Vagina (tissue), 2 donors: ENCODE data around the gene ROGDI. TPM values are rescaled to one million over a fixed set of nuclear protein-coding genes. Genes with fewer than 3 reads are reported as not detected.

Experiments used
- DNase-seq, 2 donors: peaks; one replicate each; pipeline ENCODE4 v3.0.0-alpha.2; 2017; ENCODE audit errors: extremely low spot score in 2 of 2
- H3K27ac ChIP-seq: fragments of 200-600 bp; sonication (generic); one replicate; pipeline ENCODE4 v1.5.1; 2019
- H3K27me3 ChIP-seq: fragments of 200-600 bp; sonication (generic); one replicate; pipeline ENCODE4 v1.5.1; 2019
- H3K36me3 ChIP-seq, 2 donors: fragments of 200-600 bp; sonication (generic); one replicate each; pipeline ENCODE4 v1.5.1; 2017 to 2019
- H3K4me1 ChIP-seq: fragments of 200-600 bp; sonication (generic); one replicate; pipeline ENCODE4 v1.5.1; 2019
- H3K4me3 ChIP-seq, 2 donors: fragments of 200-600 bp; sonication (generic); 1 replicate in 1 of 2; 2 replicates in 1 of 2; pipeline ENCODE4 v1.5.1; 2016 to 2019
- H3K9me3 ChIP-seq: fragments of 200-600 bp; sonication (generic); one replicate; pipeline ENCODE4 v1.5.1; 2019
- CTCF ChIP-seq, 3 experiments: fragments of 450-650 bp in 2 of 3; fragments of 200-600 bp in 1 of 3; sonication (generic) in 1 of 3; IDR thresholded peaks; one replicate each; pipeline ENCODE4 v1.5.1; 2017 to 2019; ENCODE audit warnings: antibody characterized with exemption in 3 of 3, mild to moderate bottlenecking in 2 of 3, moderate library complexity in 2 of 3
- POLR2A ChIP-seq, 2 donors: fragments of 450-650 bp; IDR thresholded peaks; one replicate each; pipeline ENCODE4 v1.6.1; 2017; ENCODE audit warnings: antibody characterized with exemption in 2 of 2, mild to moderate bottlenecking in 2 of 2, moderate library complexity in 2 of 2
- POLR2AphosphoS5 ChIP-seq, 2 donors: sonication (generic); formaldehyde crosslinking; IDR thresholded peaks; one replicate each; pipeline ENCODE4 v1.9.0; 2017; ENCODE audit warnings: antibody characterized with exemption in 2 of 2, mild to moderate bottlenecking in 2 of 2, low read depth in 1 of 2; ENCODE audit not compliant: insufficient read depth in 1 of 2
- intact Hi-C: fragments of 100-400 bp; cut with DNase I; formaldehyde crosslinking; loops from one replicate; pipeline ENCODE4 v1.15.1; 2023
- total RNA-seq: library from RNA; depleted of rRNA; stranded (reverse); fragments of >200 nt; gene quantifications from one replicate; pipeline ENCODE4 v1.2.3, GENCODE V29; 2016

ROGDI gene
- total RNA-seq, 1 donor from 2014 or later = 14.0 TPM

GRCh38 chr16:4775005-4775404 is 27.4 kb downstream of the ROGDI start:
- H3K4me1 ChIP-seq = no peaks in the 10 kb centered on the region
- no peaks in the 10 kb centered on the region for H3K9me3 ChIP-seq
- intact Hi-C loops = no loop called here
- H3K4me3 ChIP-seq = no peak overlapping the region
- TF ChIP-seq POLR2A (IDR thresholded peaks at IDR 0.05) (no peak), POLR2AphosphoS5 (IDR thresholded peaks at IDR 0.05; ENCODE audit: insufficient read depth in 1 of 2, low read depth in 1 of 2) (no peak), CTCF (IDR thresholded peaks at IDR 0.05) (no peak)
- no peaks in the 10 kb centered on the region for H3K27me3 ChIP-seq
- no peaks in the 10 kb centered on the region for H3K36me3 ChIP-seq
- H3K27ac ChIP-seq = no peak overlapping the region
- no peak for DNase-seq

DNA sequence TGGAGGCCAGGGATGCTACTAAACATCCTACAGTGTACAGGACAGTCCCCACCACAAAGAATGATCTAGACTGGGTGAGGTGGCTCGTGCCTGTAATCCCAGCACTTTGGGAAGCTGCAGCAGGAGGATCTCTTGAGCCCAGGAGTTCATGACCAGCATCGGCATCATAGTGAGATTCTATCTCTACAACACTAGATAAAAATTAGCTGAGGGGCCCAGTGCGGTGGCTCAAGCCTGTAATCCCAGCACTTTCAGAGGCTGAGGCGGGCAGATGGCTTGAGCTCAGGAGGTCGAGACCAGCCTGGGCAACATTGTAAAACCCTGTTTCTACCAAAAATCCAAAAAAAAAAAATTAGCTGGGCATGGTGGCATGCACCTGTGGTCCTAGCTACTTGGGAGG is 30.1 kb downstream of the ROGDI start:
- H3K9me3 ChIP-seq = no peaks in the 10 kb centered on the region
- no peaks in the 10 kb centered on the region for H3K27me3 ChIP-seq
- DNase-seq = no peak
- intact Hi-C loops = no loop called here
- TF ChIP-seq POLR2A (IDR thresholded peaks at IDR 0.05) (no peak), POLR2AphosphoS5 (IDR thresholded peaks at IDR 0.05; ENCODE audit: insufficient read depth in 1 of 2, low read depth in 1 of 2) (no peak), CTCF (IDR thresholded peaks at IDR 0.05) (no peak)
- no peak overlapping the region for H3K4me3 ChIP-seq
- H3K27ac ChIP-seq = no peak overlapping the region
- no peaks in the 10 kb centered on the region for H3K36me3 ChIP-seq
- peaks cover 10% of the 10 kb centered on the region for H3K4me1 ChIP-seq

- H3K27me3 ChIP-seq = no peaks in the 10 kb centered on the region
Measured at GRCh38 chr16:4771646-4772045, 30.8 kb downstream of the ROGDI start.

DNA sequence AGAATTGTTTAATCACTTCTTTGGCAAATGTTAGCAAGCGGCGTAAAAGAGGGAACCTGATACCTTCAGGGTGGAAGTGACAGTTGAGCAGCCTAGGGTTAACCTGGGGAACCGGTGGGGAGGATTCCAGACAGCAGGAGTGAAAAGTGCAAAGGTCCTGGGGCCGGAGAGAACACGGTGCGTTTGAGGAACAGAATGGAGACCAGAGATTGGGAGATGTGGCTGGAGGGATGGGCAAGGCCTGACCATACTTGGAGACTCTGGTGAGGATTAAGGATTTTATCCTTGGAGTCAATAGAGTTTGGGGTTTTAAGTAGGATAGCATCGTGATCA is 33.2 kb downstream of the ROGDI start:
- H3K27me3 ChIP-seq = no peaks in the 10 kb centered on the region
- no peaks in the 10 kb centered on the region for H3K9me3 ChIP-seq
- no peak for DNase-seq
- TF ChIP-seq POLR2A (IDR thresholded peaks at IDR 0.05) (no peak), CTCF (IDR thresholded peaks at IDR 0.05) (no peak), POLR2AphosphoS5 (IDR thresholded peaks at IDR 0.05; ENCODE audit: insufficient read depth in 1 of 2, low read depth in 1 of 2) (no peak)
- H3K27ac ChIP-seq = peak overlapping the region; percentile 87
- H3K36me3 ChIP-seq = peaks cover 0 to 9% of the 10 kb centered on the region in 2 donors
- peaks cover 30% of the 10 kb centered on the region for H3K4me1 ChIP-seq
- peak overlapping the region; percentile 58 to 85 for H3K4me3 ChIP-seq
- intact Hi-C loops = no loop called here

More at GRCh38 chr16:4771646-4772045, 30.8 kb downstream of the ROGDI start:
- Histone ChIP-seq H3K27ac (no peak overlapping the region), H3K36me3 (no peaks in the 10 kb centered on the region), H3K4me3 (no peak overlapping the region), H3K9me3 (no peaks in the 10 kb centered on the region), H3K4me1 (peaks cover 11% of the 10 kb centered on the region)
- intact Hi-C loops = no loop called here
- no peak for DNase-seq
- TF ChIP-seq CTCF (IDR thresholded peaks at IDR 0.05) (no peak), POLR2AphosphoS5 (IDR thresholded peaks at IDR 0.05; ENCODE audit: insufficient read depth in 1 of 2, low read depth in 1 of 2) (no peak), POLR2A (IDR thresholded peaks at IDR 0.05) (no peak)

- Histone ChIP-seq H3K27ac (peak overlapping the region; percentile 87), H3K27me3 (no peaks in the 10 kb centered on the region), H3K9me3 (no peaks in the 10 kb centered on the region), H3K4me1 (peaks cover 35% of the 10 kb centered on the region), H3K36me3 (peaks cover 0 to 9% of the 10 kb centered on the region in 2 donors), H3K4me3 (peak overlapping the region; percentile 58 to 85)
- intact Hi-C loops = no loop called here
- DNase-seq = peak in 1 of 2 donors; percentile 97
- no peak for TF ChIP-seq CTCF (IDR thresholded peaks at IDR 0.05)
- TF ChIP-seq POLR2AphosphoS5 (IDR thresholded peaks at IDR 0.05; ENCODE audit: insufficient read depth in 1 of 2, low read depth in 1 of 2) = peak; percentile 92 to 94
- TF ChIP-seq POLR2A (IDR thresholded peaks at IDR 0.05) = peak in 1 of 2 donors; percentile 77
Measured at GRCh38 chr16:4768549-4769305, 33.7 kb downstream of the ROGDI start.
